ENCODE results near the gene AUTS2. TPM values are rescaled to one million over a fixed set of nuclear protein-coding genes. Genes with fewer than 3 reads are reported as not detected.

Gene AUTS2
- total RNA-seq, 2 experiments from 2014 or later: 2.4 to 3.0 TPM

DNA sequence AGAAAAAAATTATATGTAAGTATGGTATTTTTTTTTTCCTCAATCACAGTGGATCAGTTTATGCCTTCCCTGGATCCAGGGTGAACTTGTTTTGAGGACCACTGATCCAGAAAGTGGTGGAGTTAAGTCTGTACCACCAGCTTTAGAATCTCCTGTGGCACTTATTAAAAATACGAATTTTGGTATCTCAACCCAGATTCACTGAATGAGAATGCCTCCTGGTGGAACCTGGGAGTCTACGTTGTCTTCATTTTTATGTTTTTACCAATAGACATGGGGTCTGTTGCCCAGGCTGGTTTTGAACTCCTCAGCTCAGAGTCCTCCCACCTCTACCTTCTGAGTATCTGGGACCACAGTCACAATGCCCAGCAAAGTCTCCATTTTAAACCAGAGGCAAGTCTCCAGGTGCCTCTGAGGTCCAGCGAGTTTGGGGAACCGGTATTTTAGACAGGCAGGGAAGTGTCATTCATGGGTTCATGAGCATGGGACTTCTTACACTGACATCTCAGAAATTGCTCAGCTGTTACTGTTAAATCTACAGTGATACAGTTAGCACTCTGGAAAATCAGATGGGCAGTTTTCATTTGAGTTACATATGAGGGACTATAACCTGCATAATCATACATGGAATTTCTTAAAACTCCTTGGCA, 200.9 kb downstream of the AUTS2 start:
- Mint-ChIP-seq H3K4me1 (no peaks in the 10 kb centered on the region), H3K9me3 (ENCODE audit: low read depth) (no peaks in the 10 kb centered on the region), H3K27ac (no peak overlapping the region), H3K36me3 (ENCODE audit: low read depth) (no peaks in the 10 kb centered on the region), H3K4me3 (no peak overlapping the region), H3K27me3 (peaks cover 11% of the 10 kb centered on the region)
- ChIA-PET CTCF (interaction anchor here (0.6 kb wide), 1 partner anchor 39 kb away, joined by 4 read pairs; no protein-coding TSS in a partner anchor), POLR2A (no interaction called here)
- intact Hi-C loops (cut with DNase I, micrococcal nuclease): no loop called here
- DNase-seq (no peak), ATAC-seq (no peak)

GRCh38 chr7:69799990-69800389, 201.7 kb downstream of the AUTS2 start:
- ChIA-PET POLR2A (no interaction called here), CTCF (no interaction called here)
- H3K4me3 Mint-ChIP-seq: no peak overlapping the region
- H3K9me3 Mint-ChIP-seq (ENCODE audit: low read depth): no peaks in the 10 kb centered on the region
- H3K27me3 Mint-ChIP-seq: peaks cover 11% of the 10 kb centered on the region
- peaks cover 6% of the 10 kb centered on the region for H3K4me1 Mint-ChIP-seq
- DNase-seq (no peak), ATAC-seq (no peak)
- intact Hi-C loops (cut with DNase I, micrococcal nuclease): loop anchor here in 1 of 2 experiments (5.0 kb wide), 1 partner anchor 63 kb away; no protein-coding TSS in a partner anchor
- no peaks in the 10 kb centered on the region for H3K36me3 Mint-ChIP-seq (ENCODE audit: low read depth)
- H3K27ac Mint-ChIP-seq: no peak overlapping the region

- Mint-ChIP-seq H3K27ac (no peak overlapping the region), H3K27me3 (peaks cover 11% of the 10 kb centered on the region), H3K9me3 (ENCODE audit: low read depth) (no peaks in the 10 kb centered on the region), H3K4me3 (no peak overlapping the region), H3K36me3 (ENCODE audit: low read depth) (no peaks in the 10 kb centered on the region), H3K4me1 (peaks cover 6% of the 10 kb centered on the region)
- intact Hi-C loops (cut with DNase I, micrococcal nuclease): loop anchor here in 1 of 2 experiments (5.0 kb wide), 1 partner anchor 63 kb away; no protein-coding TSS in a partner anchor
- ChIA-PET POLR2A (no interaction called here), CTCF (no interaction called here)
- DNase-seq (no peak), ATAC-seq (no peak)
Measured at GRCh38 chr7:69800495-69800894, 202.2 kb downstream of the AUTS2 start.

GRCh38 chr7:69801729-69802682, 203.7 kb downstream of the AUTS2 start:
- intact Hi-C loops (cut with DNase I, micrococcal nuclease): loop anchor here in 1 of 2 experiments (5.0 kb wide), 1 partner anchor 65 kb away; no protein-coding TSS in a partner anchor
- ATAC-seq: no peak
- H3K36me3 Mint-ChIP-seq (ENCODE audit: low read depth): no peaks in the 10 kb centered on the region
- no peak for DNase-seq
- no peaks in the 10 kb centered on the region for H3K9me3 Mint-ChIP-seq (ENCODE audit: low read depth)
- POLR2A ChIA-PET: no interaction called here
- no peak overlapping the region for H3K4me3 Mint-ChIP-seq
- H3K27me3 Mint-ChIP-seq: peaks cover 9% of the 10 kb centered on the region
- H3K4me1 Mint-ChIP-seq: peaks cover 6% of the 10 kb centered on the region
- H3K27ac Mint-ChIP-seq: no peak overlapping the region
- CTCF ChIA-PET: no interaction called here

- Mint-ChIP-seq H3K4me3 (no peak overlapping the region), H3K27ac (no peak overlapping the region), H3K27me3 (peaks cover 11% of the 10 kb centered on the region), H3K4me1 (peaks cover 6% of the 10 kb centered on the region), H3K9me3 (ENCODE audit: low read depth) (no peaks in the 10 kb centered on the region), H3K36me3 (ENCODE audit: low read depth) (no peaks in the 10 kb centered on the region)
- ChIA-PET POLR2A (interaction anchor here (0.6 kb wide), 1 partner anchor 775 kb away, joined by 4 read pairs; no protein-coding TSS in a partner anchor), CTCF (interaction anchor here (0.5 to 1.0 kb wide), 3 partner anchors 342 to 895 kb away, joined by 3 read pairs; no protein-coding TSS in a partner anchor)
- DNase-seq (peak; percentile 33), ATAC-seq (peak; percentile 90)
- intact Hi-C loops (cut with DNase I, micrococcal nuclease): loop anchor here (1.0 to 5.0 kb wide), 2 partner anchors 65 to 67 kb away; no protein-coding TSS in a partner anchor
Measured at GRCh38 chr7:69803699-69804516, 205.6 kb downstream of the AUTS2 start.

GRCh38 chr7:69804962-69805361, 206.7 kb downstream of the AUTS2 start:
- H3K27ac Mint-ChIP-seq: no peak overlapping the region
- peaks cover 6% of the 10 kb centered on the region for H3K4me1 Mint-ChIP-seq
- no peaks in the 10 kb centered on the region for H3K9me3 Mint-ChIP-seq (ENCODE audit: low read depth)
- DNase-seq: no peak
- H3K27me3 Mint-ChIP-seq: peaks cover 11% of the 10 kb centered on the region
- intact Hi-C loops (cut with DNase I, micrococcal nuclease): loop anchor here (1.0 to 5.0 kb wide), 2 partner anchors 66 to 68 kb away; no protein-coding TSS in a partner anchor
- ChIA-PET CTCF (interaction anchor here (0.6 kb wide), 1 partner anchor 836 kb away, joined by 3 read pairs; no protein-coding TSS in a partner anchor), POLR2A (no interaction called here)
- no peak for ATAC-seq
- no peak overlapping the region for H3K4me3 Mint-ChIP-seq
- H3K36me3 Mint-ChIP-seq (ENCODE audit: low read depth): no peaks in the 10 kb centered on the region

DNA sequence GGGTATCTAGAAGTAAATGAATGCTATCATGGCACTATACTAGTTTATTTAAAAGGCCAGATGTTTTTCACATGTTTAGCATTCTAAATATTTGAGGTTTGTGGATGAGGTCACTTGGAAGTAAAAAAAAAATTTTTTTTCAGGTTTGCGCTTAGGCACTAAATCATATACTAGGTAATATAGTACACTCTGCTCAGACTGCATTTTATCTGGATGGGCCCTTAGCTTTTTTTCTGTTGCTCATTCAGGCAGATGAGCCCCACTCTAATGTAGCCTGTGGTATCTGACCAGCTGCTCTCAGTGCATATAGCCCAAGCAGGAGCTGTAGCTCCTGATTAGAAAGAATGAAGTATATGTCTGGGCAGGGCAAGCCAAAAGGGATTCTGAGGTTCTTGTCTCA, 210.1 kb downstream of the AUTS2 start:
- Mint-ChIP-seq H3K9me3 (ENCODE audit: low read depth) (no peaks in the 10 kb centered on the region), H3K4me3 (no peak overlapping the region), H3K36me3 (ENCODE audit: low read depth) (no peaks in the 10 kb centered on the region), H3K27ac (no peak overlapping the region), H3K4me1 (peaks cover 6% of the 10 kb centered on the region), H3K27me3 (peaks cover 2% of the 10 kb centered on the region)
- ATAC-seq: no peak
- DNase-seq: no peak
- POLR2A ChIA-PET: no interaction called here
- CTCF ChIA-PET: no interaction called here
- intact Hi-C loops (cut with DNase I, micrococcal nuclease): no loop called here

DNA sequence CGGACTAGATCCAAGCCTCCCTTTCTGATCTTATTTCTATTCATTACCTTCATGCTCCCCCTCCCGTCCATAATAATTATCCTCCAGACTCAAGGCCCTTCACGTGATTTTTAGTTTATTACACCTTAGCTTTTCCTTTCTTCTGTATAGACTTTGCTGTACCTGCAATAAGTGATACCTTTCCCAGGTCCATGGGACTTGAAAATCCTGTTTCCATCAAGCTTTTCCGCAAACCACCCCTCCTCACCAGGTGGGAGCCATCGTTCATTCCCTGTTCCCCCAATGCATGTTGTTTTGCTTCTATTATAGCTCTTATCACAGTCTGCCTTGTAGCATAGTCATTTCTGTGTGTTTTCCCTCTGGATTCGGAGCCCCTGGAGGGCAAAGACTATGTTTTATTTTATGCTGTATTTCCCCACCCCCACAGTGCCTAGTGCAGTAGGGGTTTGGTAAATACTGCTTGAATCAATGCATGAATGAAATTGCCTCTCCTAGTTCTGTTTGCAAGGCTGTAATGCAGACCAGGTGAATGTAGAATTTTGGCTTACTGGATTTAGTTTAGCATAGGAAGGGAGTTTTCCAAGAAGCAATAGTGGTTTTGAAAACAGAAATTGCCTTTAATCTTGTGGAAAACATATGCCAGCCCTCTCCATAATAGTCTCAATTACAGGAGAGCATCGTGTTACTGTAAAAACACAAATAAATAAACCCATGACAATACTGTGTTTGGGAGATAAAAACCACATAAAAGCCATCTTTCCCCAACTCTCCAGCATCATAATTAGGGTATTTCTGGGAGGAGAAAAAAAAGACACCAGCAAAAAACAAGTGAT, 213.4 kb downstream of the AUTS2 start:
- no peak overlapping the region for H3K27ac Mint-ChIP-seq
- ATAC-seq: no peak
- POLR2A ChIA-PET: no interaction called here
- no peaks in the 10 kb centered on the region for H3K4me1 Mint-ChIP-seq
- H3K36me3 Mint-ChIP-seq (ENCODE audit: low read depth): no peaks in the 10 kb centered on the region
- intact Hi-C loops (cut with DNase I, micrococcal nuclease): no loop called here
- CTCF ChIA-PET: interaction anchor here (0.7 kb wide), 1 partner anchor 71 kb away, joined by 3 read pairs; no protein-coding TSS in a partner anchor
- DNase-seq: no peak
- H3K4me3 Mint-ChIP-seq: no peak overlapping the region
- no peaks in the 10 kb centered on the region for H3K9me3 Mint-ChIP-seq (ENCODE audit: low read depth)
- peaks cover 2% of the 10 kb centered on the region for H3K27me3 Mint-ChIP-seq

DNA sequence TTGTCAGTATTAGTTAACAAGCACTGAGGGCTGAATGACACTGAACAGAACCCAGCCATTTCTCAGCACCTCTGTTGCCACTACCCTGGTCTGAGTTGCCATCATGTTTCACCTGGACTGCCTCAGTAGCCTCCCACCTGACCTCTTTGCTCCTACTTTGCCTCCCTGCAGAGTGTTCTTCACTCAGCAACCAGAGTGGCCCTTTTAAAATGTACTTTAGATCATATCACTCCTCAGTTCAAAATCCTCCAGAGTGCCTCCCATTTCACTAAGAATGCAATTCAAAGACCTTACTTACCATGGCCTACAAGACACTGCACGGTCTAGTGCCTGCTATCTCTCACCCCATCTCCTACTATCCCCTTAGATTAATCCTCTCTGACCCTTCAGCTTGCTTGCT, 214.5 kb downstream of the AUTS2 start:
- Mint-ChIP-seq H3K9me3 (ENCODE audit: low read depth) (no peaks in the 10 kb centered on the region), H3K27me3 (no peaks in the 10 kb centered on the region), H3K4me1 (no peaks in the 10 kb centered on the region), H3K27ac (no peak overlapping the region), H3K4me3 (no peak overlapping the region), H3K36me3 (ENCODE audit: low read depth) (no peaks in the 10 kb centered on the region)
- ATAC-seq (no peak), DNase-seq (no peak)
- intact Hi-C loops (cut with DNase I, micrococcal nuclease): no loop called here
- POLR2A ChIA-PET: no interaction called here
- CTCF ChIA-PET: no interaction called here

- intact Hi-C loops (cut with DNase I, micrococcal nuclease): no loop called here
- no peak for DNase-seq
- no peaks in the 10 kb centered on the region for H3K36me3 Mint-ChIP-seq (ENCODE audit: low read depth)
- no peak overlapping the region for H3K27ac Mint-ChIP-seq
- POLR2A ChIA-PET: no interaction called here
- H3K4me1 Mint-ChIP-seq: no peaks in the 10 kb centered on the region
- CTCF ChIA-PET: no interaction called here
- H3K27me3 Mint-ChIP-seq: no peaks in the 10 kb centered on the region
- no peak for ATAC-seq
- no peaks in the 10 kb centered on the region for H3K9me3 Mint-ChIP-seq (ENCODE audit: low read depth)
- H3K4me3 Mint-ChIP-seq: no peak overlapping the region
Measured at GRCh38 chr7:69813637-69814240, 215.5 kb downstream of the AUTS2 start.
